Right ventricle myocardium superior (tissue), 1 donor: ENCODE data around the gene PIP5K1B. TPM values are rescaled to one million over a fixed set of nuclear protein-coding genes. Genes with fewer than 3 reads are reported as not detected.
"Not testable (repeated sequence)": the region's sequence is repeated elsewhere in the genome, so short reads cannot be mapped to it uniquely, and the experiment has no call there.

ENCODE experiments used
- ATAC-seq: fragments of 200-7000 bp; cut with Tn5 transposase; one replicate; pipeline ENCODE4 v1.9.1; 2020; ENCODE audit warnings: mild to moderate bottlenecking; ENCODE audit not compliant: poor library complexity
- DNase-seq: peaks from one replicate; pipeline ENCODE4 v3.0.0-alpha.2; 2020
- intact Hi-C: fragments of 100-400 bp; cut with DNase I; formaldehyde crosslinking; loops from one replicate; pipeline ENCODE4 v1.11.2; 2022
- total RNA-seq: library from RNA; stranded (reverse); fragmentation: NEBNext Ultra II Directional; extraction: Animal tissue kit (Norgen Biotek cat#: 25700); gene quantifications from one replicate; pipeline ENCODE4 v1.2.1, GENCODE V29; 2021
- donor health status: DM: no; HTN: yes; CAD: no; lungs with severe emphysema.

Gene PIP5K1B
- total RNA-seq, 1 donor from 2014 or later: 62.8 TPM

GRCh38 chr9:69040646-69041045 lies 335.6 kb downstream of the PIP5K1B start:
- ATAC-seq: no peak
- no peak for DNase-seq
- intact Hi-C loops: no loop called here

GRCh38 chr9:69044240-69045219 lies 339.5 kb downstream of the PIP5K1B start:
- DNase-seq (no peak), ATAC-seq (peak; percentile 48)
- intact Hi-C loops: no loop called here

- intact Hi-C loops: no loop called here
- ATAC-seq (no peak), DNase-seq (no peak)
Observed at GRCh38 chr9:69045821-69046220, 340.8 kb downstream of the PIP5K1B start.

- DNase-seq (no peak), ATAC-seq (peak; percentile 57)
- intact Hi-C loops: no loop called here
Observed at GRCh38 chr9:69046723-69047122, 341.7 kb downstream of the PIP5K1B start.

GRCh38 chr9:69047371-69047770 lies 342.3 kb downstream of the PIP5K1B start:
- intact Hi-C loops: no loop called here
- ATAC-seq (peak; percentile 9), DNase-seq (no peak)

GRCh38 chr9:69049094-69049493 lies 344.1 kb downstream of the PIP5K1B start:
- ATAC-seq (no peak), DNase-seq (no peak)
- intact Hi-C loops: no loop called here

- not testable (repeated sequence) for DNase-seq, ATAC-seq
- intact Hi-C loops: loop anchor here (5.0 kb wide), 1 partner anchor 71 kb away; no protein-coding TSS in a partner anchor
Observed at GRCh38 chr9:69050936-69051335, 345.9 kb downstream of the PIP5K1B start.

GRCh38 chr9:69054989-69055388 lies 349.9 kb downstream of the PIP5K1B start:
- DNase-seq: no peak
- intact Hi-C loops: loop anchor here (5.0 kb wide), 1 partner anchor 67 kb away; no protein-coding TSS in a partner anchor
- ATAC-seq: no peak

- DNase-seq (no peak), ATAC-seq (no peak)
- intact Hi-C loops: no loop called here
Observed at GRCh38 chr9:69056191-69056815, 351.3 kb downstream of the PIP5K1B start.

- intact Hi-C loops: no loop called here
- ATAC-seq (no peak), DNase-seq (no peak)
Observed at GRCh38 chr9:69058101-69058500, 353.1 kb downstream of the PIP5K1B start.

Other genes with a start within 250 kb of the PIP5K1B start
- gene TMEM252, start 164.4 kb upstream of the PIP5K1B start, total RNA-seq: not detected